HCT116 (cell line): ENCODE data around the gene PUM1.

ENCODE experiments used
- POLR2A ChIP-seq: IDR thresholded peaks from 2 replicates; pipeline ENCODE4 v1.7.0; 2011; ENCODE audit warnings: borderline replicate concordance; ENCODE audit not compliant: insufficient read depth, insufficient read length; ENCODE audit errors: extremely low read depth
- SIN3A ChIP-seq: IDR thresholded peaks from 2 replicates; pipeline ENCODE4 v1.6.1; 2012; ENCODE audit warnings: low read depth

- TF ChIP-seq POLR2A (no peak), SIN3A (no peak)
These were observed 28.6 kb downstream of the PUM1 start for GRCh38 chr1:31036749-31037500.
